HEK293 (cell line): Measurements from ENCODE around the gene ARL2BP.

ENCODE experiments used
- KLF7 ChIP-seq: fragments of 450-650 bp; formaldehyde crosslinking; IDR thresholded peaks from 2 replicates; pipeline ENCODE4 v1.5.1; 2016; ENCODE audit warnings: missing biosample characterization, missing genetic modification characterization, borderline replicate concordance
- KLF8 ChIP-seq: fragments of 450-650 bp; formaldehyde crosslinking; IDR thresholded peaks from 2 replicates; pipeline ENCODE4 v1.5.1; 2016; ENCODE audit warnings: missing biosample characterization, missing genetic modification characterization
- MZF1 ChIP-seq: fragments of 450-650 bp; formaldehyde crosslinking; IDR thresholded peaks from 2 replicates; pipeline ENCODE4 v1.5.1; 2017; ENCODE audit warnings: missing biosample characterization, missing genetic modification characterization, borderline replicate concordance
- PATZ1 ChIP-seq: fragments of 450-650 bp; formaldehyde crosslinking; IDR thresholded peaks from 2 replicates; pipeline ENCODE4 v1.5.1; 2016; ENCODE audit warnings: missing biosample characterization, missing genetic modification characterization
- PRDM6 ChIP-seq: fragments of 450-650 bp; formaldehyde crosslinking; IDR thresholded peaks from 2 replicates; pipeline ENCODE4 v1.5.1; 2017; ENCODE audit warnings: missing biosample characterization, missing genetic modification characterization
- REPIN1 ChIP-seq: fragments of 450-650 bp; formaldehyde crosslinking; IDR thresholded peaks from 2 replicates; pipeline ENCODE4 v1.5.1; 2017; ENCODE audit warnings: missing biosample characterization, missing genetic modification characterization, low read depth
- ZBTB21 ChIP-seq: fragments of 450-650 bp; formaldehyde crosslinking; IDR thresholded peaks from 2 replicates; pipeline ENCODE4 v1.5.1; 2017; ENCODE audit warnings: missing biosample characterization, missing genetic modification characterization
- ZBTB26 ChIP-seq: fragments of 450-650 bp; formaldehyde crosslinking; optimal IDR thresholded peaks from 2 replicates; pipeline ENCODE3; 2016; ENCODE audit warnings: missing biosample characterization, mild to moderate bottlenecking, missing genetic modification characterization
- ZNF114 ChIP-seq: fragments of 450-650 bp; formaldehyde crosslinking; IDR thresholded peaks from 2 replicates; pipeline ENCODE4 v1.5.0; 2017; ENCODE audit warnings: missing biosample characterization, missing genetic modification characterization
- ZNF324 ChIP-seq: fragments of 450-650 bp; formaldehyde crosslinking; IDR thresholded peaks from 2 replicates; pipeline ENCODE4 v1.5.1; 2016; ENCODE audit warnings: missing biosample characterization, missing genetic modification characterization
- ZNF335 ChIP-seq: fragments of 450-650 bp; formaldehyde crosslinking; conservative IDR thresholded peaks from 2 replicates; pipeline ENCODE4 v1.5.1; 2016; ENCODE audit warnings: missing biosample characterization, missing genetic modification characterization
- ZNF394 ChIP-seq: fragments of 450-650 bp; formaldehyde crosslinking; IDR thresholded peaks from 2 replicates; pipeline ENCODE4 v1.5.1; 2016; ENCODE audit warnings: missing biosample characterization, missing genetic modification characterization, mild to moderate bottlenecking, moderate library complexity, borderline replicate concordance
- ZNF510 ChIP-seq: fragments of 450-650 bp; formaldehyde crosslinking; IDR thresholded peaks from 2 replicates; pipeline ENCODE4 v1.5.1; 2018; ENCODE audit warnings: mild to moderate bottlenecking, missing genetic modification characterization, missing biosample characterization; ENCODE audit not compliant: insufficient replicate concordance
- ZNF558 ChIP-seq: fragments of 450-650 bp; formaldehyde crosslinking; IDR thresholded peaks from 2 replicates; pipeline ENCODE4 v1.5.1; 2016; ENCODE audit warnings: missing biosample characterization, missing genetic modification characterization
- ZNF621 ChIP-seq: fragments of 450-650 bp; formaldehyde crosslinking; IDR thresholded peaks from 2 replicates; pipeline ENCODE4 v1.5.1; 2017; ENCODE audit warnings: missing biosample characterization, missing genetic modification characterization
- ZNF623 ChIP-seq: fragments of 450-650 bp; formaldehyde crosslinking; IDR thresholded peaks from 2 replicates; pipeline ENCODE4 v1.5.1; 2016; ENCODE audit warnings: missing biosample characterization, missing genetic modification characterization
- ZNF76 ChIP-seq: fragments of 450-650 bp; formaldehyde crosslinking; IDR thresholded peaks from 2 replicates; pipeline ENCODE4; 2016; ENCODE audit warnings: low read depth, missing biosample characterization, missing genetic modification characterization, borderline replicate concordance
- ZNF791 ChIP-seq: fragments of 450-650 bp; formaldehyde crosslinking; IDR thresholded peaks from 2 replicates; pipeline ENCODE4 v1.5.1; 2016; ENCODE audit warnings: missing biosample characterization, missing genetic modification characterization
- ZNF843 ChIP-seq: fragments of 450-650 bp; formaldehyde crosslinking; IDR thresholded peaks from 2 replicates; pipeline ENCODE4 v1.5.1; 2016; ENCODE audit warnings: missing biosample characterization, missing genetic modification characterization
- TF ChIP-seq, protein P1 (sequence below): fragments of 450-650 bp; formaldehyde crosslinking; IDR thresholded peaks from 2 replicates; pipeline ENCODE4; 2016; ENCODE audit warnings: missing biosample characterization, missing genetic modification characterization
- TF ChIP-seq, protein P2 (sequence below): fragments of 450-650 bp; formaldehyde crosslinking; IDR thresholded peaks from 2 replicates; pipeline ENCODE4 v1.5.1; 2016; ENCODE audit warnings: missing biosample characterization, missing genetic modification characterization
- TF ChIP-seq, protein P3 (sequence below): fragments of 450-650 bp; formaldehyde crosslinking; IDR thresholded peaks from 2 replicates; pipeline ENCODE4 v1.5.1; 2016; ENCODE audit warnings: missing biosample characterization, missing genetic modification characterization
- TF ChIP-seq, protein P4 (sequence below): fragments of 450-650 bp; formaldehyde crosslinking; IDR thresholded peaks from 2 replicates; pipeline ENCODE4 v1.5.1; 2017; ENCODE audit warnings: missing biosample characterization, missing genetic modification characterization
- TF ChIP-seq, protein P5 (sequence below): fragments of 450-650 bp; IDR thresholded peaks from 2 replicates; pipeline ENCODE4 v1.5.1; 2018; ENCODE audit warnings: missing biosample characterization, mild to moderate bottlenecking, missing genetic modification characterization
- TF ChIP-seq, protein P6 (sequence below): fragments of 450-650 bp; formaldehyde crosslinking; IDR thresholded peaks from 2 replicates; pipeline ENCODE4 v1.5.1; 2016; ENCODE audit warnings: missing biosample characterization, missing genetic modification characterization

ARL2BP gene

GRCh38 chr16:57299719-57300386, 54.8 kb downstream of the ARL2BP start (continued):
- no peak; the same call in 1 of the 2 replicates for TF ChIP-seq PRDM6 (tag by site-specific recombination)
- TF ChIP-seq ZNF510, result peak; percentile 56
- peak; percentile 89; the same call in 1 of the 2 replicates for TF ChIP-seq MZF1
- peak; percentile 36; the same call in 1 of the 2 replicates for TF ChIP-seq ZNF558
- 0 out of 2 replicates have a peak, but pooled peaks have one; percentile 17 for TF ChIP-seq ZNF623 (tag by site-specific recombination)
- TF ChIP-seq REPIN1 (tag by site-specific recombination), result 0 out of 2 replicates have a peak, but pooled peaks have one; percentile 9
- no peak; the same call in 1 of the 2 replicates for TF ChIP-seq ZNF843
- 0 out of 2 replicates have a peak, but pooled peaks have one; percentile 10 for TF ChIP-seq ZNF394
- TF ChIP-seq, protein P1, sequence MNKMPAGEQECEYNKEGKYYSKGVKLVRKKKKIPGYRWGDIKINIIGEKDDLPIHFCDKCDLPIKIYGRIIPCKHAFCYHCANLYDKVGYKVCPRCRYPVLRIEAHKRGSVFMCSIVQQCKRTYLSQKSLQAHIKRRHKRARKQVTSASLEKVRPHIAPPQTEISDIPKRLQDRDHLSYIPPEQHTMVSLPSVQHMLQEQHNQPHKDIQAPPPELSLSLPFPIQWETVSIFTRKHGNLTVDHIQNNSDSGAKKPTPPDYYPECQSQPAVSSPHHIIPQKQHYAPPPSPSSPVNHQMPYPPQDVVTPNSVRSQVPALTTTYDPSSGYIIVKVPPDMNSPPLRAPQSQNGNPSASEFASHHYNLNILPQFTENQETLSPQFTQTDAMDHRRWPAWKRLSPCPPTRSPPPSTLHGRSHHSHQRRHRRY, result 0 out of 2 replicates have a peak, but pooled peaks have one; percentile 28
- TF ChIP-seq, protein P2, sequence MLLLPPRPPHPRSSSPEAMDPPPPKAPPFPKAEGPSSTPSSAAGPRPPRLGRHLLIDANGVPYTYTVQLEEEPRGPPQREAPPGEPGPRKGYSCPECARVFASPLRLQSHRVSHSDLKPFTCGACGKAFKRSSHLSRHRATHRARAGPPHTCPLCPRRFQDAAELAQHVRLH (tag by site-specific recombination), result peak; percentile 69
- TF ChIP-seq, protein P3, sequence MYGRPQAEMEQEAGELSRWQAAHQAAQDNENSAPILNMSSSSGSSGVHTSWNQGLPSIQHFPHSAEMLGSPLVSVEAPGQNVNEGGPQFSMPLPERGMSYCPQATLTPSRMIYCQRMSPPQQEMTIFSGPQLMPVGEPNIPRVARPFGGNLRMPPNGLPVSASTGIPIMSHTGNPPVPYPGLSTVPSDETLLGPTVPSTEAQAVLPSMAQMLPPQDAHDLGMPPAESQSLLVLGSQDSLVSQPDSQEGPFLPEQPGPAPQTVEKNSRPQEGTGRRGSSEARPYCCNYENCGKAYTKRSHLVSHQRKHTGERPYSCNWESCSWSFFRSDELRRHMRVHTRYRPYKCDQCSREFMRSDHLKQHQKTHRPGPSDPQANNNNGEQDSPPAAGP (tag by site-specific recombination), result peak; percentile 67
- peak; percentile 15; the same call in 1 of the 2 replicates for TF ChIP-seq PATZ1 (tag by site-specific recombination)
- no peak for TF ChIP-seq ZNF791 (tag by site-specific recombination)
- peak; percentile 93 for TF ChIP-seq ZNF335
- TF ChIP-seq ZNF621 (tag by site-specific recombination), result no peak
- TF ChIP-seq, protein P4, sequence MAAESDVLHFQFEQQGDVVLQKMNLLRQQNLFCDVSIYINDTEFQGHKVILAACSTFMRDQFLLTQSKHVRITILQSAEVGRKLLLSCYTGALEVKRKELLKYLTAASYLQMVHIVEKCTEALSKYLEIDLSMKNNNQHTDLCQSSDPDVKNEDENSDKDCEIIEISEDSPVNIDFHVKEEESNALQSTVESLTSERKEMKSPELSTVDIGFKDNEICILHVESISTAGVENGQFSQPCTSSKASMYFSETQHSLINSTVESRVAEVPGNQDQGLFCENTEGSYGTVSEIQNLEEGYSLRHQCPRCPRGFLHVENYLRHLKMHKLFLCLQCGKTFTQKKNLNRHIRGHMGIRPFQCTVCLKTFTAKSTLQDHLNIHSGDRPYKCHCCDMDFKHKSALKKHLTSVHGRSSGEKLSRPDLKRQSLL, result peak; percentile 6; the same call in 1 of the 2 replicates
- peak; percentile 74; the same call in 1 of the 2 replicates for TF ChIP-seq KLF8 (tag by site-specific recombination)
- no peak for TF ChIP-seq ZNF114
- TF ChIP-seq, protein P5, sequence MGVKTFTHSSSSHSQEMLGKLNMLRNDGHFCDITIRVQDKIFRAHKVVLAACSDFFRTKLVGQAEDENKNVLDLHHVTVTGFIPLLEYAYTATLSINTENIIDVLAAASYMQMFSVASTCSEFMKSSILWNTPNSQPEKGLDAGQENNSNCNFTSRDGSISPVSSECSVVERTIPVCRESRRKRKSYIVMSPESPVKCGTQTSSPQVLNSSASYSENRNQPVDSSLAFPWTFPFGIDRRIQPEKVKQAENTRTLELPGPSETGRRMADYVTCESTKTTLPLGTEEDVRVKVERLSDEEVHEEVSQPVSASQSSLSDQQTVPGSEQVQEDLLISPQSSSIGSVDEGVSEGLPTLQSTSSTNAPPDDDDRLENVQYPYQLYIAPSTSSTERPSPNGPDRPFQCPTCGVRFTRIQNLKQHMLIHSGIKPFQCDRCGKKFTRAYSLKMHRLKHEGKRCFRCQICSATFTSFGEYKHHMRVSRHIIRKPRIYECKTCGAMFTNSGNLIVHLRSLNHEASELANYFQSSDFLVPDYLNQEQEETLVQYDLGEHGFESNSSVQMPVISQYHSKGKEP (tag by site-specific recombination), result peak; percentile 29; the same call in 1 of the 2 replicates
- TF ChIP-seq ZBTB21, result no peak; the same call in 1 of the 2 replicates
- no peak for TF ChIP-seq ZNF76 (tag by site-specific recombination)
- TF ChIP-seq ZBTB26 (tag by site-specific recombination), result peak; percentile 22
- TF ChIP-seq KLF7, result no peak; the same call in 1 of the 2 replicates
- peak; percentile 18; the same call in 1 of the 2 replicates for TF ChIP-seq ZNF324
- TF ChIP-seq, protein P6, sequence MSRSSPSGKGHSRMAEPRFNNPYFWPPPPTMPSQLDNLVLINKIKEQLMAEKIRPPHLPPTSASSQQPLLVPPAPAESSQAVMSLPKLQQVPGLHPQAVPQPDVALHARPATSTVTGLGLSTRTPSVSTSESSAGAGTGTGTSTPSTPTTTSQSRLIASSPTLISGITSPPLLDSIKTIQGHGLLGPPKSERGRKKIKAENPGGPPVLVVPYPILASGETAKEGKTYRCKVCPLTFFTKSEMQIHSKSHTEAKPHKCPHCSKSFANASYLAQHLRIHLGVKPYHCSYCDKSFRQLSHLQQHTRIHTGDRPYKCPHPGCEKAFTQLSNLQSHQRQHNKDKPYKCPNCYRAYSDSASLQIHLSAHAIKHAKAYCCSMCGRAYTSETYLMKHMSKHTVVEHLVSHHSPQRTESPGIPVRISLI (tag by site-specific recombination), result peak; percentile 87; the same call in 1 of the 2 replicates
